NT2/D1 (cell line): Measurements from ENCODE around the gene DLX1.

Experiments
- YY1 ChIP-seq: IDR thresholded peaks from 2 replicates; pipeline ENCODE4 v1.6.1; 2011; ENCODE audit not compliant: insufficient read length, insufficient read depth
- ZNF274 ChIP-seq: IDR thresholded peaks from 2 replicates; pipeline ENCODE4 v1.6.1; 2011; ENCODE audit warnings: mild to moderate bottlenecking, low read depth, low read length

GRCh38 chr2:172092716-172093415 lies 7.6 kb downstream of the DLX1 start:
- TF ChIP-seq ZNF274 = no peak
- TF ChIP-seq YY1 = no peak
